ENCODE results near the gene NT5E. TPM values are rescaled to one million over a fixed set of nuclear protein-coding genes. Genes with fewer than 3 reads are reported as not detected.

Gene NT5E
- polyA plus RNA-seq, 1 of the 3 experiments (the other 2 are of a cell fraction): 443 TPM

GRCh38 chr6:85421972-85422371 lies 27.9 kb upstream of the NT5E start (continued):
- TF ChIP-seq TAF1 (IDR thresholded peaks at IDR 0.05; ENCODE audit: borderline replicate concordance, low read depth, low read length) (no peak), NFIC (IDR thresholded peaks at IDR 0.05; ENCODE audit: borderline replicate concordance) (peak; percentile 62), FOXJ3 (CRISPR knock-in tag; IDR thresholded peaks at IDR 0.05) (no peak), CTCF (IDR thresholded peaks at IDR 0.05) (no peak), RCOR1 (IDR thresholded peaks at IDR 0.05; ENCODE audit: low read length) (no peak), ELF1 (IDR thresholded peaks at IDR 0.05) (peak; percentile 71), JUND (IDR thresholded peaks at IDR 0.05) (peak; percentile 61), PBX3 (IDR thresholded peaks at IDR 0.05) (peak; percentile 68), USF2 (IDR thresholded peaks at IDR 0.05; ENCODE audit: borderline replicate concordance, low read depth, low read length) (no peak), EZH2phosphoT487 (IDR thresholded peaks at IDR 0.05; ENCODE audit: borderline replicate concordance, low read depth) (no peak), FOSL2 (IDR thresholded peaks at IDR 0.05; ENCODE audit: borderline replicate concordance, low read depth) (peak; percentile 60; the same call in 1 of the 2 replicates), SIN3A (IDR thresholded peaks at IDR 0.05; ENCODE audit: borderline replicate concordance, low read depth, low read length) (no peak), USF1 (IDR thresholded peaks at IDR 0.05; ENCODE audit: borderline replicate concordance, low read depth) (no peak), RFX5 (IDR thresholded peaks at IDR 0.05; ENCODE audit: low read length) (no peak), ZBTB33 (IDR thresholded peaks at IDR 0.05; ENCODE audit: borderline replicate concordance, low read depth) (no peak), CHD2 (IDR thresholded peaks at IDR 0.05; ENCODE audit: low read length, partially characterized antibody) (no peak), YY1 (IDR thresholded peaks at IDR 0.05; ENCODE audit: low read depth) (peak; percentile 46; the same call in 1 of the 2 replicates), MXI1 (IDR thresholded peaks at IDR 0.05; ENCODE audit: low read depth, low read length) (no peak)
